OCI-LY1 (cell line): ENCODE measurements around the gene GLRA3.

Source experiments
- H2AFZ ChIP-seq: fragments of 200-600 bp; sonication (generic), shearing (Covaris generic); 2 replicates; pipeline ENCODE4 v1.6.0; 2014; ENCODE audit warnings: antibody characterized with exemption, mild to moderate bottlenecking, low read length
- H3F3A ChIP-seq: fragments of 200-600 bp; sonication (generic), shearing (Covaris generic); 2 replicates; pipeline ENCODE4 v1.6.0; 2014; ENCODE audit warnings: mild to moderate bottlenecking, antibody characterized with exemption, low read length, moderate library complexity; ENCODE audit not compliant: insufficient read depth
- H3K27ac ChIP-seq: fragments of 200-600 bp; sonication (generic); 2 replicates; pipeline ENCODE4 v1.5.1; 2014; ENCODE audit warnings: low read length, mixed run types, mild to moderate bottlenecking, low read depth; ENCODE audit not compliant: poor library complexity, severe bottlenecking
- H3K27me3 ChIP-seq: fragments of 200-600 bp; sonication (generic); 2 replicates; pipeline ENCODE4 v1.6.0; 2014; ENCODE audit warnings: antibody characterized with exemption, mild to moderate bottlenecking, low read length, moderate library complexity; ENCODE audit not compliant: insufficient read depth
- H3K36me3 ChIP-seq: fragments of 200-600 bp; sonication (generic); 2 replicates; pipeline ENCODE4 v1.6.1; 2014; ENCODE audit warnings: mild to moderate bottlenecking, antibody characterized with exemption, low read length, moderate library complexity, mixed read lengths; ENCODE audit not compliant: insufficient read depth
- H3K4me1 ChIP-seq: fragments of 200-600 bp; sonication (generic); 2 replicates; pipeline ENCODE4 v1.5.1; 2014; ENCODE audit warnings: mild to moderate bottlenecking, low read length, moderate library complexity; ENCODE audit not compliant: insufficient read depth, severe bottlenecking
- H3K4me2 ChIP-seq: fragments of 200-600 bp; sonication (generic), shearing (Covaris generic); 2 replicates; pipeline ENCODE4 v1.6.1; 2014; ENCODE audit warnings: low read length
- H3K4me3 ChIP-seq: fragments of 200-600 bp; sonication (generic); 2 replicates; pipeline ENCODE4 v1.5.1; 2014; ENCODE audit warnings: low read length, low read depth, mild to moderate bottlenecking, mixed read lengths; ENCODE audit not compliant: poor library complexity, severe bottlenecking
- H3K79me2 ChIP-seq: fragments of 200-600 bp; shearing (Covaris generic); 2 replicates; pipeline ENCODE4 v1.6.1; 2016; ENCODE audit warnings: mixed run types, low read length, mixed read lengths; ENCODE audit not compliant: insufficient read depth
- H3K9ac ChIP-seq: fragments of 200-600 bp; sonication (generic), shearing (Covaris generic); 2 replicates; pipeline ENCODE4 v1.6.1; 2014; ENCODE audit warnings: mild to moderate bottlenecking, low read length, mixed read lengths
- H3K9me2 ChIP-seq: fragments of 200-600 bp; sonication (generic), shearing (Covaris generic); 2 replicates; pipeline ENCODE4 v1.6.1; 2014; ENCODE audit warnings: low read depth, mild to moderate bottlenecking, low read length, mixed read lengths
- H3K9me3 ChIP-seq: fragments of 200-600 bp; shearing (Covaris generic); 2 replicates; pipeline ENCODE4 v1.6.1; 2014; ENCODE audit warnings: low read length, mixed read lengths
- H4K20me1 ChIP-seq: fragments of 200-600 bp; sonication (generic), shearing (Covaris generic); 2 replicates; pipeline ENCODE4 v1.6.0; 2016; ENCODE audit warnings: mild to moderate bottlenecking, low read length; ENCODE audit not compliant: insufficient read depth
- EZH2 ChIP-seq: fragments of 200-600 bp; sonication (generic), shearing (Covaris generic); IDR thresholded peaks from 2 replicates; pipeline ENCODE4 v1.8.0; 2017; ENCODE audit warnings: borderline replicate concordance, mixed run types, mild to moderate bottlenecking, antibody characterized with exemption, low read length, moderate library complexity, mixed read lengths
- TF ChIP-seq, protein P1 (sequence below): fragments of 200-600 bp; sonication (generic), shearing (Covaris generic); IDR thresholded peaks from 2 replicates; pipeline ENCODE4 v1.5.1; 2017; ENCODE audit warnings: mild to moderate bottlenecking, antibody characterized with exemption, low read length, moderate library complexity, mixed read lengths

The GLRA3 gene

DNA sequence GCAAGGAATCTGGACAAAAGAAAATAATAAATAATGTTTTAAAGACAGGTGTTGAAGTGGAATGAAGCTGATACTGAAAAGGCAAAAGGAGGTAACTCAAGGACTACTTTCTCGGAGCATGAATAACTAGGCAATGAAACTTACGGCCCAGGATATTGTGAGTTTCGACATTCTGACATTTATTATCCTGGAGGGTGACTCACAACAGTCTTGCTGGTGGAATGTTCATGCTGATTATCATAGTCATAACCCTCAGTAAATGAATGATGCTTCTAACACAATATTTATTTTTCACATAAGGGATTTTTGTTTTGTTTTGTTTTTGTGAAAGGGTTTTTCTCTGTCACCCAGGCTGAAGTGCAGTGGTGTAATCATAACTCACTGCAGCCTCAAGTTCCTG, 159.8 kb downstream of the GLRA3 start:
- H3K27me3 ChIP-seq: no peaks in the 10 kb centered on the region
- H3K9ac ChIP-seq: no peak overlapping the region
- no peaks in the 10 kb centered on the region for H3K79me2 ChIP-seq
- H3K27ac ChIP-seq: no peak overlapping the region
- TF ChIP-seq, protein P1, sequence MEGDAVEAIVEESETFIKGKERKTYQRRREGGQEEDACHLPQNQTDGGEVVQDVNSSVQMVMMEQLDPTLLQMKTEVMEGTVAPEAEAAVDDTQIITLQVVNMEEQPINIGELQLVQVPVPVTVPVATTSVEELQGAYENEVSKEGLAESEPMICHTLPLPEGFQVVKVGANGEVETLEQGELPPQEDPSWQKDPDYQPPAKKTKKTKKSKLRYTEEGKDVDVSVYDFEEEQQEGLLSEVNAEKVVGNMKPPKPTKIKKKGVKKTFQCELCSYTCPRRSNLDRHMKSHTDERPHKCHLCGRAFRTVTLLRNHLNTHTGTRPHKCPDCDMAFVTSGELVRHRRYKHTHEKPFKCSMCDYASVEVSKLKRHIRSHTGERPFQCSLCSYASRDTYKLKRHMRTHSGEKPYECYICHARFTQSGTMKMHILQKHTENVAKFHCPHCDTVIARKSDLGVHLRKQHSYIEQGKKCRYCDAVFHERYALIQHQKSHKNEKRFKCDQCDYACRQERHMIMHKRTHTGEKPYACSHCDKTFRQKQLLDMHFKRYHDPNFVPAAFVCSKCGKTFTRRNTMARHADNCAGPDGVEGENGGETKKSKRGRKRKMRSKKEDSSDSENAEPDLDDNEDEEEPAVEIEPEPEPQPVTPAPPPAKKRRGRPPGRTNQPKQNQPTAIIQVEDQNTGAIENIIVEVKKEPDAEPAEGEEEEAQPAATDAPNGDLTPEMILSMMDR: no peak
- TF ChIP-seq EZH2: no peak
- H3K4me3 ChIP-seq: no peak overlapping the region
- H2AFZ ChIP-seq: no peak overlapping the region
- H3K36me3 ChIP-seq: no peaks in the 10 kb centered on the region
- no peaks in the 10 kb centered on the region for H3K9me2 ChIP-seq
- H3K4me1 ChIP-seq: no peaks in the 10 kb centered on the region
- no peak overlapping the region for H3K4me2 ChIP-seq
- H3F3A ChIP-seq: no peaks in the 10 kb centered on the region
- no peaks in the 10 kb centered on the region for H4K20me1 ChIP-seq
- no peaks in the 10 kb centered on the region for H3K9me3 ChIP-seq

DNA sequence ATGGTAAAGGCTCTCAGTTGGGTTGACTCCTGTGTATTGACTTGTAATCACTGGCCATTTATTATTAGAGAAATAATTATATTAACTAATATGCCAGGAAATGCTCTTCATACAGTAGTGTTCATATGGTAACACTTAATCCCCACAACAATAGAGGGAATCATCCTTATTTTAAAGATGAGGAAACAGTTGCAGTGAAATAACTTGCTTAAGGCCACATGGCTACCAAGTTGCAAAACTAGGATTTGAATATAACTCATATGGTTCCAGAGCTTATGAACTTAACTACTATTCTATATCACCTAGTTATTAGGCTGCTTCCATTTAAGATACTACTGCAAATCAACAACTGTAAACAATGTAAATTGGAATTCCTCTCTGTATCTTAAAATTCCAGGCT, 163.2 kb downstream of the GLRA3 start:
- Histone ChIP-seq H3K9me2 (no peaks in the 10 kb centered on the region), H3K36me3 (no peaks in the 10 kb centered on the region), H3F3A (no peaks in the 10 kb centered on the region), H3K79me2 (no peaks in the 10 kb centered on the region), H3K4me2 (no peak overlapping the region), H4K20me1 (no peaks in the 10 kb centered on the region), H3K27me3 (no peaks in the 10 kb centered on the region), H3K9ac (no peak overlapping the region), H3K27ac (no peak overlapping the region), H2AFZ (no peak overlapping the region), H3K4me1 (no peaks in the 10 kb centered on the region), H3K9me3 (no peaks in the 10 kb centered on the region), H3K4me3 (no peak overlapping the region)
- no peak for TF ChIP-seq EZH2
- TF ChIP-seq, protein P1: no peak

DNA sequence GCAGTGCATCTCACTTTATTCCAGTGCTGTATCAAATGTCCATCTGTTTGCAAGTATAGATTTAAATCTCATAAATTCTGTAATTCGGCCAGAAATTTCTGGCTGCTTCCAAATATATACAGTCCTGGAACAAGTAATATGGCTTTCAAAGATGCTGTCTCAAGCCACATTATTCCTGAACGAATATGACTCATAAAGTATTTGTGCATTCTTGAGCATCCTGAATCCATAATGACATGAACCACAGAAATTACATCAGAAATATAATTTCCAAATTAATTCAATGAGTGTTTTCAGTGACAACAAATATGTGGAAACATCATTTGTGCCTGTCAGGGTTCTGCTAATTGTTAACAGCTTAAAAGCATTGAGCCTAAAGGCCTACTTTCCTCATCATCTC, 165.8 kb downstream of the GLRA3 start:
- H3K9ac ChIP-seq: no peak overlapping the region
- no peak overlapping the region for H2AFZ ChIP-seq
- no peaks in the 10 kb centered on the region for H3K4me1 ChIP-seq
- H3K79me2 ChIP-seq: no peaks in the 10 kb centered on the region
- no peaks in the 10 kb centered on the region for H4K20me1 ChIP-seq
- H3K9me2 ChIP-seq: no peaks in the 10 kb centered on the region
- no peaks in the 10 kb centered on the region for H3K27me3 ChIP-seq
- no peak overlapping the region for H3K4me2 ChIP-seq
- no peaks in the 10 kb centered on the region for H3K36me3 ChIP-seq
- H3K4me3 ChIP-seq: no peak overlapping the region
- no peaks in the 10 kb centered on the region for H3K9me3 ChIP-seq
- H3F3A ChIP-seq: no peaks in the 10 kb centered on the region
- TF ChIP-seq, protein P1: no peak
- TF ChIP-seq EZH2: no peak
- H3K27ac ChIP-seq: no peak overlapping the region
